Left lung (tissue), 14 donors: ENCODE measurements around the gene MIX23. TPM values are rescaled to one million over a fixed set of nuclear protein-coding genes. Genes with fewer than 3 reads are reported as not detected.
A peak's percentile ranks its signal among the peaks of the same experiment; 100 is the strongest.

Experiments used
- ATAC-seq: fragments of 200-7000 bp; cut with Tn5 transposase; one replicate; pipeline ENCODE4 v1.9.1; 2020; ENCODE audit warnings: moderate library complexity
- DNase-seq, 4 donors: peaks; one replicate each; pipeline ENCODE4 v3.0.0-alpha.2; 2013 to 2020
- H3K27ac ChIP-seq, 2 donors: fragments of 200-600 bp; sonication (generic) in 1 of 2; one replicate each; pipeline versions ENCODE4 v1.5.0 to v1.8.0; 2020 to 2021
- H3K27me3 ChIP-seq, 2 donors: fragments of 200-600 bp; sonication (generic) in 1 of 2; one replicate each; pipeline versions ENCODE4 v1.5.0 to v1.8.0; 2020 to 2021
- H3K36me3 ChIP-seq, 2 donors: fragments of 200-600 bp; sonication (generic) in 1 of 2; one replicate each; pipeline versions ENCODE4 v1.5.0 to v1.8.0; 2020 to 2021
- H3K4me1 ChIP-seq, 2 donors: fragments of 200-600 bp; one replicate each; pipeline ENCODE4 v1.8.0; 2021
- H3K4me3 ChIP-seq, 2 donors: fragments of 200-600 bp; sonication (generic) in 1 of 2; one replicate each; pipeline versions ENCODE4 v1.5.0 to v1.8.0; 2020 to 2021; ENCODE audit warnings: mild to moderate bottlenecking in 1 of 2
- H3K9me3 ChIP-seq, 2 donors: fragments of 200-600 bp; sonication (generic) in 1 of 2; one replicate each; pipeline versions ENCODE4 v1.5.0 to v1.8.0; 2020 to 2021
- CTCF ChIP-seq, 2 donors: fragments of 200-600 bp; sonication (generic) in 1 of 2; IDR thresholded peaks; one replicate each; pipeline versions ENCODE4 v1.5.0 to v1.8.0; 2021; ENCODE audit warnings: antibody characterized with exemption in 2 of 2
- intact Hi-C, 2 donors: fragments of 100-400 bp; cut with DNase I; formaldehyde crosslinking; loops; one replicate each; pipeline versions ENCODE4 v1.11.2 to v1.14.2; 2022
- long read RNA-seq, 12 donors: library from polyadenylated mRNA in 2 of 12; unstranded in 2 of 12; transcript quantifications; one replicate each; pipeline ENCODE4 v2.0.0 and lab custom pipeline, GENCODE V29; 2019 to 2026
- polyA plus RNA-seq, 6 donors: library from polyadenylated mRNA; unstranded; fragments of 120-200 nt; gene quantifications; one replicate each; pipeline ENCODE4 v1.2.1, GENCODE V29; 2013; ENCODE audit not compliant: insufficient read length in 6 of 6
- total RNA-seq, 2 donors: library from RNA; stranded (reverse); fragmentation: NEBNext Ultra II Directional; extraction: Animal tissue kit (Norgen Biotek cat#: 25700); gene quantifications; one replicate each; pipeline ENCODE4 v1.2.1, GENCODE V29; 2021
- donor health status: DM: no; HTN: yes; CAD: no.
- donor health status: DM: no; HTN: no; CAD: no.

The MIX23 gene
- total RNA-seq (10 to 100 TPM; 24.2 to 24.4 TPM), polyA plus RNA-seq (10 to 100 TPM; 34.4 to 42.6 (median 40.8) TPM)
- long read RNA-seq, donor 1, transcript CCDC58-201 (5 exons, 720 nt) = major isoform, 16 of 19 reads
- long read RNA-seq, donor 1, partial matches to known transcripts = 0 of 19 reads
- long read RNA-seq, donor 1, other reads (novel, unspliced or antisense) = 0 of 19 reads
- long read RNA-seq, donor 2, transcript CCDC58-201 (5 exons, 720 nt) = major isoform, 11 of 15 reads
- long read RNA-seq, donor 2, partial matches to known transcripts = 0 of 15 reads
- long read RNA-seq, donor 2, other reads (novel, unspliced or antisense) = 0 of 15 reads
- long read RNA-seq, donor 3, transcript CCDC58-201 (5 exons, 720 nt) = major isoform, 8 of 14 reads
- long read RNA-seq, donor 3, transcript CCDC58-207 (3 exons, 683 nt) = minor isoform, 6 of 14 reads
- long read RNA-seq, donor 3, partial matches to known transcripts = 0 of 14 reads
- long read RNA-seq, donor 3, other reads (novel, unspliced or antisense) = 0 of 14 reads
- long read RNA-seq, donor 4, partial matches to known transcripts = 0 of 4 reads
- long read RNA-seq, donor 4, other reads (novel, unspliced or antisense) = 0 of 4 reads
- long read RNA-seq, donor 5, transcript CCDC58-201 (5 exons, 720 nt) = major isoform, 13 of 19 reads
- long read RNA-seq, donor 5, partial matches to known transcripts = 0 of 19 reads
- long read RNA-seq, donor 5, other reads (novel, unspliced or antisense) = 0 of 19 reads
- long read RNA-seq, donor 6, transcript CCDC58-201 (5 exons, 720 nt) = major isoform, 28 of 37 reads
- long read RNA-seq, donor 6, transcript CCDC58-207 (3 exons, 683 nt) = minor isoform, 6 of 37 reads
- long read RNA-seq, donor 6, partial matches to known transcripts = 0 of 37 reads
- long read RNA-seq, donor 6, other reads (novel, unspliced or antisense) = 0 of 37 reads
- long read RNA-seq, donor 7, transcript CCDC58-201 (5 exons, 720 nt) = major isoform, 8 of 14 reads
- long read RNA-seq, donor 7, partial matches to known transcripts = 0 of 14 reads
- long read RNA-seq, donor 7, other reads (novel, unspliced or antisense) = 0 of 14 reads
- long read RNA-seq, donor 8, transcript CCDC58-201 (5 exons, 720 nt) = major isoform, 5 of 5 reads
- long read RNA-seq, donor 8, partial matches to known transcripts = 0 of 5 reads
- long read RNA-seq, donor 8, other reads (novel, unspliced or antisense) = 0 of 5 reads
- long read RNA-seq, donor 9 = 0 reads
- long read RNA-seq, donor 10 = 0 reads
- long read RNA-seq, donor 11, transcript CCDC58-201 (5 exons, 720 nt) = major isoform, 13 of 24 reads
- long read RNA-seq, donor 11, partial matches to known transcripts = 6 of 24 reads
- long read RNA-seq, donor 11, other reads (novel, unspliced or antisense) = 0 of 24 reads
- long read RNA-seq, donor 12, transcript CCDC58-201 (5 exons, 720 nt) = major isoform, 6 of 9 reads
- long read RNA-seq, donor 12, partial matches to known transcripts = 0 of 9 reads
- long read RNA-seq, donor 12, other reads (novel, unspliced or antisense) = 0 of 9 reads

GRCh38 chr3:122382888-122383666, at the start of gene MIX23:
Gene MIX23 (minus strand): TSS chr3:122383231. CDS start chr3:122383224, 7 bp downstream.
- ATAC-seq (peak; percentile 85), DNase-seq (peak; percentile 84 to 94 (median 87))
- H3K9me3 ChIP-seq = no peaks in the 10 kb centered on the region
- H3K27ac ChIP-seq = peak within 1 kb of the TSS; percentile 87 to 89
- H3K4me1 ChIP-seq = peaks cover 3 to 36% of the 10 kb centered on the region in 2 donors
- no peak for TF ChIP-seq CTCF (IDR thresholded peaks at IDR 0.05)
- H3K4me3 ChIP-seq = peak within 1 kb of the TSS; percentile 71 to 74
- H3K27me3 ChIP-seq = no peaks in the 10 kb centered on the region
- H3K36me3 ChIP-seq = no peaks in the 10 kb centered on the region
- intact Hi-C loops = no loop called here

GRCh38 chr3:122430371-122430770, 47.3 kb upstream of the MIX23 start:
- intact Hi-C loops = no loop called here
- no peaks in the 10 kb centered on the region for H3K27me3 ChIP-seq
- H3K4me3 ChIP-seq = no peak overlapping the region
- H3K27ac ChIP-seq = no peak overlapping the region
- H3K9me3 ChIP-seq = no peaks in the 10 kb centered on the region
- ATAC-seq (no peak), DNase-seq (no peak)
- TF ChIP-seq CTCF (IDR thresholded peaks at IDR 0.05) = no peak
- no peaks in the 10 kb centered on the region for H3K4me1 ChIP-seq
- peaks cover 0 to 76% of the 10 kb centered on the region in 2 donors for H3K36me3 ChIP-seq

- H3K27me3 ChIP-seq = no peaks in the 10 kb centered on the region
- ATAC-seq = no peak
- no peak for DNase-seq
- no peaks in the 10 kb centered on the region for H3K9me3 ChIP-seq
- no peak overlapping the region for H3K27ac ChIP-seq
- intact Hi-C loops = no loop called here
- no peak for TF ChIP-seq CTCF (IDR thresholded peaks at IDR 0.05)
- H3K4me1 ChIP-seq = no peaks in the 10 kb centered on the region
- no peak overlapping the region for H3K4me3 ChIP-seq
- H3K36me3 ChIP-seq = peaks cover 0 to 72% of the 10 kb centered on the region in 2 donors
These were observed 44.9 kb upstream of the MIX23 start for GRCh38 chr3:122427857-122428471.

GRCh38 chr3:122421836-122422235, 38.8 kb upstream of the MIX23 start:
- no peak for TF ChIP-seq CTCF (IDR thresholded peaks at IDR 0.05)
- Histone ChIP-seq H3K9me3 (no peaks in the 10 kb centered on the region), H3K27ac (no peak overlapping the region), H3K4me1 (peaks cover 7% of the 10 kb centered on the region in 2 donors), H3K4me3 (no peak overlapping the region), H3K27me3 (no peaks in the 10 kb centered on the region), H3K36me3 (peaks cover 0 to 45% of the 10 kb centered on the region in 2 donors)
- intact Hi-C loops = no loop called here
- ATAC-seq (no peak), DNase-seq (no peak)
